ENCODE measurements around the gene PPID.
"Not testable (repeated sequence)": the region's sequence is repeated elsewhere in the genome, so short reads cannot be mapped to it uniquely, and the experiment has no call there.

The PPID gene

DNA sequence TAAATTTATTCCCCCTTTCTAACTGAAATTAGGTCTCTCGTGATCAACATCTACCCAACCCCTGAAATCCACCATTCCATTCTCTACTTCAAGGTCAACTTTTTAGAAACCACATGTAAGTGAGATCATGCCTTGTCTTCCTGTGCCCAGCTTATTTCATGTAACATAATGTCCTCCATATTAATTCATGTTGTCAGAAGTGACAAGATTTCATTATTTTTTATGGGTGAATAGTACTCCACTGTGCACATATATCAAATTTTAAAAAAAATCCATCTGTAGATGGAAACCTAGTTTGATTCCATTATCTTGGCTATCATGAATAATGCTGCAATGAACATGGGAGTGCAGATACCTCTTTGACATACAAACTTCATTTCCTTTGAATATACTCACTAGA, 1.5 kb downstream of the PPID start:
- no peak for DNase-seq (ENCODE audit: low spot score)
- in situ Hi-C loops (cut with MboI; ENCODE audit: low sequenced_read_pairs, unreplicated experiment): no loop called here
- TF ChIP-seq, protein P1, sequence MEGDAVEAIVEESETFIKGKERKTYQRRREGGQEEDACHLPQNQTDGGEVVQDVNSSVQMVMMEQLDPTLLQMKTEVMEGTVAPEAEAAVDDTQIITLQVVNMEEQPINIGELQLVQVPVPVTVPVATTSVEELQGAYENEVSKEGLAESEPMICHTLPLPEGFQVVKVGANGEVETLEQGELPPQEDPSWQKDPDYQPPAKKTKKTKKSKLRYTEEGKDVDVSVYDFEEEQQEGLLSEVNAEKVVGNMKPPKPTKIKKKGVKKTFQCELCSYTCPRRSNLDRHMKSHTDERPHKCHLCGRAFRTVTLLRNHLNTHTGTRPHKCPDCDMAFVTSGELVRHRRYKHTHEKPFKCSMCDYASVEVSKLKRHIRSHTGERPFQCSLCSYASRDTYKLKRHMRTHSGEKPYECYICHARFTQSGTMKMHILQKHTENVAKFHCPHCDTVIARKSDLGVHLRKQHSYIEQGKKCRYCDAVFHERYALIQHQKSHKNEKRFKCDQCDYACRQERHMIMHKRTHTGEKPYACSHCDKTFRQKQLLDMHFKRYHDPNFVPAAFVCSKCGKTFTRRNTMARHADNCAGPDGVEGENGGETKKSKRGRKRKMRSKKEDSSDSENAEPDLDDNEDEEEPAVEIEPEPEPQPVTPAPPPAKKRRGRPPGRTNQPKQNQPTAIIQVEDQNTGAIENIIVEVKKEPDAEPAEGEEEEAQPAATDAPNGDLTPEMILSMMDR (IDR thresholded peaks at IDR 0.05; ENCODE audit: borderline replicate concordance, control extremely low read depth, extremely low read depth, insufficient read depth, missing control alignments): no peak

DNA sequence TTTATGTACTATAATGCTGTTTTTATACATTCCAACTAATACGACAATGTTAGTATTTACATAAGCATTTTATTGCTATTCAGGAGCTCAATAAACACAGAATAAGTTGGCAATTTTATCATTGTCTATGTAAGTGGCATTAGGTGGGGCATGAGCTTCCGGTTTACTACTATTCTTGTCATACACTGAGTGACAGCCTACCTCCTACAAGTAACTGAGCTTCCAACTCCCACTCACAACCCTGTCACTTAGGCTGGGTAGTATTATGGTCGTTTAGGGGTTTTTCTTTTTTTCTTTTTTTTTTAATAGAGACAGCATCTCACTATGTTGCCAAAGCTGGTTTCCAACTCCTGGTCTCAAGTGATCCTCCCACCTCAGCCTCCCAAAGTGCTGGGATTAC, 7.4 kb downstream of the PPID start:
- in situ Hi-C loops (cut with MboI; ENCODE audit: low sequenced_read_pairs, unreplicated experiment): no loop called here
- TF ChIP-seq, protein P1 (IDR thresholded peaks at IDR 0.05; ENCODE audit: borderline replicate concordance, control extremely low read depth, extremely low read depth, insufficient read depth, missing control alignments): no peak
- no peak for DNase-seq (ENCODE audit: low spot score)

DNA sequence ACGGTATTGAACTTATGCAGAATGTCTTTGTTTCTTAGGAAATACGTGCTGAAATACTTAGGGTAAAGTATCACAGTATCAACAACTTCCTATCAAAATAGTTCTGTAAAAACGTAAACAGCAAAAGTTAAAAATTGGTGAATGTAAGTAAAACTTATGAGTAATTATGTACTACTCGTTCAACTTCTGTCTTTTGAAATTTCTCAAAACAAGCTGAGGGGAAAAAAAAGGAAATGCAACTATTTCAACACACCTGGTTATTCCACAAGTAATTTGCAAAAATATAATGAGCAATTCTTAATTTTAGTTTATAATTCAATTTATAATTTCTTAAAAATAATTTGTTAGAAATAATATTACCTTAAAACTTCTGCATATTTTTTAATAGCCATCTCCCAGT, 8.3 kb downstream of the PPID start:
- DNase-seq (ENCODE audit: low spot score): no peak
- TF ChIP-seq, protein P1 (IDR thresholded peaks at IDR 0.05; ENCODE audit: borderline replicate concordance, control extremely low read depth, extremely low read depth, insufficient read depth, missing control alignments): no peak
- in situ Hi-C loops (cut with MboI; ENCODE audit: low sequenced_read_pairs, unreplicated experiment): no loop called here

DNA sequence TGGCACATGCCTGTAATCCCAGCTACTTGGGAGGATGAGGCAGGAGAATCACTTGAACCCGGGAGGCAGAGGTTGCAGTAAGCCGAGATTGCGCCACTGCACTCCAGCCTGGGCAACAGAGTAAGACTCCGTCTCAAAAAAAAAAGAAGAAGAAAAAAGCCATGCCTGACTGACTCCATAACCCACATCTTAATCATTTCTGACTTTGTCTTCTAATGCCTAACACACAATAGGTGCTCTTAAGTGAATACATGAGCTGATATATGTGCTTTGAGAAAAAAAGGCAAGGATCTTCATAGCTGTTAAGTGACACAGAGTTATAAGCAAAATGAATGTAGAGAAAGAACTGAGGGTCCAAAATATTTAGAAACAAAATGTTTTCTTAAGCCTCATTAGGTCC, 10.6 kb downstream of the PPID start:
- in situ Hi-C loops (cut with MboI; ENCODE audit: low sequenced_read_pairs, unreplicated experiment): not testable (repeated sequence)

DNA sequence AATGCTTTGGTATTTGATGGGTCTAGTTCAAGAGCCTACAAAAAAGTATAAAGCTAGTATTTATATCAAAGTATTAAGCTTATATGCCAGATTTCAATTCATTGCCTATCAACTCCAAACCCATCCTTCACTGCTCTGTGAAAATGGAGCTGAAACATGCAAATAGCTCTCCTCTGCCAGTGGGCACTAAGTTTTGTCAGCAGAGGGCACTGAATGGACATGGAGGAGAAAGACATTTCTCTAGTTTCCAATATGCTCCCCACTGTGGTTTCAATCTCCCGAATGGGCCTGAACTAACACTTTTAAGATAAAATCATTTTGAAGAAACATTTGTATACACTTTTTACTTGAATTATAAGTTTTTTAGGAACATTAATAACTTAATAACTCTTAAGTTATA, 12.4 kb downstream of the PPID start:
- in situ Hi-C loops (cut with MboI; ENCODE audit: low sequenced_read_pairs, unreplicated experiment): no loop called here

More for the DNA sequence above, 10.6 kb downstream of the PPID start:
- not testable (repeated sequence) for DNase-seq (ENCODE audit: low spot score)

DNA sequence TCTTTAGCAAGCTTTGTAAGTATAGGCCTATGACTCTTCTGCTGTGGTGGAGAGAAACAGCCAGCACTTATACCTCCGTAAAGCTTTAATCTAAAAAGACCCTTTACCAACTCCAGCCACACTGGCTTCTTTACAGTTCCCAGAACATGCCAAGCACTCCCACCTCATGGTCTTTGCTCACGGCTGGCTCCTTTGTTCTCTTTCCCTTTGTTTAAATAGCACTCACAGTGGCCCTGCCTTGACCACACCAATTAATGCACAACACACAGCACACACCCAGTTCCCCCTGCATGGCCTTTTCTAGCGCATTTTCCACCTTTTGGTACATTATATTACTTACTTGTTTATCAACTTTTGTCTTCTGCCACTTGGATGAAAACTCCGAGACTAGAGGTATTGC, 18.9 kb downstream of the PPID start:
- in situ Hi-C loops (cut with MboI; ENCODE audit: low sequenced_read_pairs, unreplicated experiment): no loop called here
- TF ChIP-seq, protein P1 (IDR thresholded peaks at IDR 0.05; ENCODE audit: borderline replicate concordance, control extremely low read depth, extremely low read depth, insufficient read depth, missing control alignments): no peak
- no peak for DNase-seq (ENCODE audit: low spot score)

More for the DNA sequence above, 12.4 kb downstream of the PPID start:
- DNase-seq (ENCODE audit: low spot score): no peak
- TF ChIP-seq, protein P1 (IDR thresholded peaks at IDR 0.05; ENCODE audit: borderline replicate concordance, control extremely low read depth, extremely low read depth, insufficient read depth, missing control alignments): no peak

DNA sequence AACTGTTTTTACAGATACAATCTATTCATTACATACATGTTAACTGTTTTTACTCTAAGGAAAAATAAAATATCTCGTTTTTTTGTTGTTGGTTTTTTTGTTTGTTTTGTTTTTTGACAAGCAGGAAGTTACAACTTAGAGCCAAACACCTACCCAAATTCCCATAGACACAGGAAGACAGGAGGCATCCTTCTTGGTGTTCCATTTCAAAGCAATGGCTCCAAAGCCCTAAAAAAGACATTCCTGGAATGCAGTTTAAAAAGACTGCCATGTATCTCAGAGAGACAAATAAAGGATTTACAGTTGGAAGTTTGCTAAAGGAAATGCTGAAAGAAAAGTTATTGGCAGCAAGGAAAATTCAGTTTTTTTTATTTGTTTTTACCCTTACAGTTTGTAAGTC, 34.4 kb downstream of the PPID start:
- in situ Hi-C loops (cut with MboI; ENCODE audit: low sequenced_read_pairs, unreplicated experiment): no loop called here
- TF ChIP-seq, protein P1 (IDR thresholded peaks at IDR 0.05; ENCODE audit: borderline replicate concordance, control extremely low read depth, extremely low read depth, insufficient read depth, missing control alignments): no peak
- DNase-seq (ENCODE audit: low spot score): no peak

Data from GM13976 (cell line).